ENCODE results near the gene SF3A1. TPM values are rescaled to one million over a fixed set of nuclear protein-coding genes. Genes with fewer than 3 reads are reported as not detected.
A peak's percentile ranks its signal among the peaks of the same experiment; 100 is the strongest.
"Not testable (repeated sequence)": the region's sequence is repeated elsewhere in the genome, so short reads cannot be mapped to it uniquely, and the experiment has no call there.

Gene SF3A1
- total RNA-seq: 14.6 and 15.5 TPM in 2 replicates

GRCh38 chr22:30356449-30357235, at the start of gene SF3A1, which contains the start of gene CCDC157:
TSS of gene SF3A1 (minus strand) at chr22:30356894. CDS start at chr22:30356792, 102 bp downstream.
TSS of gene CCDC157 (plus strand) at chr22:30357007. CDS start at chr22:30366001, 8,994 bp downstream.
- DNase-seq (ENCODE audit: low read depth in 2 of 2): peak; percentile 95

DNA sequence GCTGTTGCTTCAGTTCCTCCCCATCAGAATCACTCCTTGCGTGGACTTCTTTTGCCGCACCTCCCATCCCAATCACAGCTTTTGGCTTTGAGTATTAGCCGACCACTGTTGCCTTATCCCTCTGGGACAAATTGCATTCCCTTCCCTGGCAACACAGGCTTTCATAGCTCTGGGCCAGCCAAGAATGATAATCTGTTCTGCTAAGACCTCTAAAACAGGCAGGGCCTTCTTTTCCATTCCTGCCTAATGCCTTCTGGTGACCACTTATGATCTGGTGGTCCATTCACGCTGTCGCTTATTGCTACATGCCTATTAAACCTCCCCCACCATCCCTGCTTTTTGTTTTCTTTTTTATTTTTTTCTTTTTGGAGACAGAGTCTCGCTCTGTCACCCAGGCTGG, 49.7 kb upstream of the SF3A1 start:
- no peak for DNase-seq (ENCODE audit: low read depth in 2 of 2)

DNA sequence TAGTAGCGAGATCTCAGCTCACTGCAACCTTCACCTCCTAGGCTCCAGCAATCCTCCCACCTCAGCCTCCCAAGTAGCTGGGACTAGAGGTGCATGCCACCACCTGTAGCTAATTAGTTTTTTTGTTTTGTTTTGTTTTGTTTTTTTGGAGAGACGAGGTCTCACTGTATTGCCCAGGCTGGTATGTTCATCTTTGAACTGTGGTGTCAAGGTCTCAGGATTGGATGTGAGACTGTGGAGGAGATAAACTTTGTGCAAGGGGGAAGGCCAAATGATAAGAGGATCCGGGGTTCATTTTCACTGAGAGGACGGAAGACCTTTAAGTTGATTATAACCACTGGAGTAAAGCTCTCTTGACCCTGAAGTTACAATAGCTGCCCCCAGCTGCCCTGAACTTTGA, 49.0 kb upstream of the SF3A1 start:
- DNase-seq (ENCODE audit: low read depth in 2 of 2): no peak

DNA sequence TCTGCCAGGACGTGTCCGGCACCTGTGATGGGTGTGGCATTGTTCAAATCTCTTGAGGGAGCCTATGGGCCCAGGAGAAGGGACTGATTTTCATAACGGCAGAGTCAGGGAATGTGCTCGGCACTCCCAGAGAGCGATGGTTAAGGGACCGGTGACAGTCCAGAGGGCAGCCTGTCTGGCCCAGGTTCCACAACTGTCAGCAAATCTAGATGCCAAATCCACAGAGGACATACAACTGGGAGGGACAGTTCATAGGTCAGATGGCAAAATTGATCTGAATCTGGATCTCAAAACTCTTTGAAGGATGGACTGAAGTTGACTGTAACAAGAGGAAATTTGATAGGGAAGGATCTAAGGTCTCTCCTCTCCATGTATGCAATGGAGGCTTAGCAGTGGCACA, 47.6 kb upstream of the SF3A1 start:
- DNase-seq (ENCODE audit: low read depth in 2 of 2): no peak

- DNase-seq (ENCODE audit: low read depth in 2 of 2): not testable (repeated sequence)
Measured at GRCh38 chr22:30402766-30403104, 46.0 kb upstream of the SF3A1 start.

GRCh38 chr22:30402028-30402765, 45.5 kb upstream of the SF3A1 start:
- DNase-seq (ENCODE audit: low read depth in 2 of 2): no peak

GRCh38 chr22:30401024-30401423, 44.3 kb upstream of the SF3A1 start:
- DNase-seq (ENCODE audit: low read depth in 2 of 2): not testable (repeated sequence)

- no peak for DNase-seq (ENCODE audit: low read depth in 2 of 2)
Measured at GRCh38 chr22:30400159-30400558, 43.5 kb upstream of the SF3A1 start.

- DNase-seq (ENCODE audit: low read depth in 2 of 2): no peak
Measured at GRCh38 chr22:30399718-30400117, 43.0 kb upstream of the SF3A1 start.

GRCh38 chr22:30398685-30399680, 42.3 kb upstream of the SF3A1 start:
- DNase-seq (ENCODE audit: low read depth in 2 of 2): no peak

DNA sequence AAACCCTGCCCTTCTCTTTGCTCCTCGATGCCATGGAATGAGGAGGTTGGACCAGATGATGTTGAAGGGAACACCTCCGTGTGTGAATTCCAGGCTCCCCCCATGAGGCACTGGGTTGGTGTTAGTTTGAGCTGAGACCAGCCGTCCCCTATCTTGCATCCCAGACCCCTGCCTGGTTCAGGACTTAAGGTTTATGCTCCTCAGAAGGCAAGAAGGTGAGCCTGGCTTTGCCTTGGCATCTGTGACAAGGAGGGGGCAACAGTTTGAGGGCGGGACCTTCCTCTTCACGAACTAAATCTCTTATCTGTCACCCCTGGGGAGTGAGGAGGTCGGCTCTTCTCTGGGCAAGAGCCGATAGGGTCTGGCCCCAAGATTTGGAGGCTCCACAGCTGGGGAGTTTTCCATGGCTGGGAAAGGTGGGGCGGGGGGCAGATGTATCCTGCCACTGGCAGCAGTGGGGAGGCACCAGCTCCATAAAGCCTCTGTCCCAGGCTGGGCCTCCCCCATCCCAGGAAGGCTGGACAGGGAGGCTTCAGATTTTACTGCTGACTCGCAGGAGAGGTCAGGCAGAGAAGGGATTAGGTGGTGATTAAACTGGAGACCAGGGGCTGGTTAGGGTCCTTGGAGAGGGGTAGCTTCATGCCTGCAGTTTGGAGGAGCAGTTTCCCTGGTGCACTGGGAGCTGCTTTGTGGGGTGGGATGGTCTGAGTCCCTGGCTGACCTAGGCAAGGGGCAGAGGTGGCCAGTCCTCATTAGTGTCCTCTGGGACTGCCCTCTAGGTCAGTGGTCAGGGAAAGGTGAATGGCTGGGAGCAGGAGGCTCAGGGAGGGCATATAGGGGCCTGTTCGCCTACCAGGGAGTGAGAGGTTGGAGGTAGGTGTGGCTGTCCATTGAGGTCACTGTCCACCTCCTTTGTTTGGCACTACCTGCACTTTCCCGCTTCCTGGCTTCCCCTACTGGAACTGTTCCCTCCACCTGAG, 41.3 kb upstream of the SF3A1 start:
- DNase-seq (ENCODE audit: low read depth in 2 of 2): no peak

GRCh38 chr22:30396871-30397655, 40.4 kb upstream of the SF3A1 start, which contains the start of gene SEC14L2:
TSS of gene SEC14L2 (plus strand) at chr22:30397018. CDS start at chr22:30397117, 99 bp downstream.
- DNase-seq (ENCODE audit: low read depth in 2 of 2): peak; percentile 58

DNA sequence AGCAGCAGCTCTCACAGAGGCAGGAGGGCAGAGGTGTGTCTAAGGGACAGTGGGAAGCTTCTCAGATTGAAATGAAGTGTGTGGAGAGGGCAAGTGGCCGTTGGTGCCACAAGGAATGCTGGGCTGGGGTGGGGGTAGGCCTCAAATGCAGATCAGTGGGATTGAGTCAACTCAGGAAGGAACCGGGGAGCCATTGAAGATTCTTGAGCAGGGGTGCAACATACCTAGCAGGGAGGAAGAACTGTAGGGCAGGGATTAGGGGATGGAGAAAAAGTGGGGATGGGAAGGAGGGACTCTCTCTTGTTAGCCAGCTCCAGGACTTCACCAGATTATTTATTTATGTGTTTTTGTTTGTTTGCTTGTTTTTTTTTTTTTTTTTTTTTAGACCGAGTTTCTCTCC, 37.2 kb upstream of the SF3A1 start:
- no peak for DNase-seq (ENCODE audit: low read depth in 2 of 2)

GRCh38 chr22:30393322-30393680, 36.6 kb upstream of the SF3A1 start:
- no peak for DNase-seq (ENCODE audit: low read depth in 2 of 2)

GRCh38 chr22:30392661-30393321, 36.1 kb upstream of the SF3A1 start:
- DNase-seq (ENCODE audit: low read depth in 2 of 2): no peak

DNA sequence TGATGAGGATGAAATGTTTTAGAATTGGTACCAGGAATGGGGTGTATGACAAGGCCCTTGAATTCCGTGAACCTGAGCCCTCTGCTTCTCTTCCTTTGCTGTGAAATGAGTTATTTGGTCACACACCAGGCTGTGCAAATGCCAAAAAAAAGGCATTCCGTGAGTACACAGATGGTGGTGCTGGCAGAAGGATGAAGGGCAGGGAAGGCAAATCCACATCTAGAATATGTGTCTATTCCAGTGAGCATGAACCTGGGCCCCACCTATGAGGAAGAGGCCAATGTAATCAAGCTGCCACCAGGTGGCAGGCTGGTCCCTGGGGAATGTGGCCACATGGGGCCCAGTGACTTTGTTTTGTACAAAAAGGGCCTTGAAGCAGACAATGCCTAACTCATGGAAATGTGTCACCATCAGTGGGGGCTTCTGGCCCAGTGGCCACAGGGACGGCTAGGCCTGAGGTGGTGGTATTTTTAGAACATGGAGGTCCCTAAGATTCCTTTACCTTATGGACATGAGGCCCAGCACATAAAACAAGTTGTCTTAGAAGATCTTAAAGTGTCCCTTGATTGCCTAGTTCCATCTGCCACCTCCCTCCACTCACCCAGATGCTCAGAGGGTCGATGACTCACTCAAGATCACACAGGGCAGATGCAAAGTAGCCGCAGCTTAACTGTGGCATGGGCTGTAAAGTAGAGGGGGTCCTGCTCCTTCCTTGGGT, 34.4 kb upstream of the SF3A1 start:
- peak; percentile 85 to 93 for DNase-seq (ENCODE audit: low read depth in 2 of 2)

GRCh38 chr22:30386960-30387827, 30.5 kb upstream of the SF3A1 start, which contains the start of gene RNF215:
TSS of gene RNF215 (minus strand) at chr22:30387411. CDS start at chr22:30387313, 98 bp downstream.
- peak; percentile 77 to 88 for DNase-seq (ENCODE audit: low read depth in 2 of 2)

Data from lung microvascular endothelial cell (primary cell).